Hepatocyte (in vitro differentiated cells): ENCODE measurements around the gene HOXD12. TPM values are rescaled to one million over a fixed set of nuclear protein-coding genes. Genes with fewer than 3 reads are reported as not detected.

Experiments
- DNase-seq: peaks from one replicate; pipeline ENCODE4 v3.0.0-alpha.2; 2016; ENCODE audit warnings: low spot score
- H2AFZ ChIP-seq: fragments of 200-600 bp; sonication (generic); 2 replicates; pipeline ENCODE4 v1.6.0; 2016; ENCODE audit warnings: antibody characterized with exemption, mild to moderate bottlenecking
- H3K27ac ChIP-seq: fragments of 200-600 bp; sonication (generic); 2 replicates; pipeline ENCODE4 v1.5.1; 2016; ENCODE audit warnings: mild to moderate bottlenecking
- H3K27me3 ChIP-seq: fragments of 200-600 bp; sonication (generic); 2 replicates; pipeline ENCODE4 v1.6.1; 2016
- H3K36me3 ChIP-seq: fragments of 200-600 bp; sonication (generic); replicated peaks from 2 replicates; pipeline ENCODE4 v1.5.1; 2016; ENCODE audit warnings: low read depth; ENCODE audit not compliant: insufficient read depth
- H3K4me1 ChIP-seq: fragments of 200-600 bp; sonication (generic); 2 replicates; pipeline ENCODE4 v1.5.1; 2016; ENCODE audit warnings: mild to moderate bottlenecking, moderate library complexity; ENCODE audit not compliant: insufficient read depth
- H3K4me2 ChIP-seq: fragments of 200-600 bp; sonication (generic); 2 replicates; pipeline ENCODE4 v1.6.0; 2016
- H3K4me3 ChIP-seq: fragments of 200-600 bp; sonication (generic); 2 replicates; pipeline ENCODE4 v1.5.1; 2016; ENCODE audit warnings: mild to moderate bottlenecking
- H3K79me2 ChIP-seq: fragments of 200-600 bp; sonication (generic); 2 replicates; pipeline ENCODE4 v1.6.0; 2017; ENCODE audit warnings: mild to moderate bottlenecking
- H3K9me2 ChIP-seq: fragments of 200-600 bp; sonication (generic); replicated peaks from 2 replicates; pipeline ENCODE4 v1.6.0; 2017; ENCODE audit warnings: mild to moderate bottlenecking; ENCODE audit not compliant: insufficient read depth
- H3K9me3 ChIP-seq: fragments of 200-600 bp; sonication (generic); 2 replicates; pipeline ENCODE4 v1.5.1; 2016; ENCODE audit warnings: low read depth, mild to moderate bottlenecking
- H4K20me1 ChIP-seq: fragments of 200-600 bp; sonication (generic); 2 replicates; pipeline ENCODE4 v1.6.0; 2016; ENCODE audit warnings: mild to moderate bottlenecking; ENCODE audit not compliant: insufficient read depth, poor library complexity, severe bottlenecking
- CTCF ChIP-seq: fragments of 200-600 bp; sonication (generic); IDR thresholded peaks from 2 replicates; pipeline ENCODE4 v1.5.1; 2016; ENCODE audit warnings: antibody characterized with exemption, mild to moderate bottlenecking; ENCODE audit not compliant: poor library complexity
- EZH2 ChIP-seq: fragments of 200-600 bp; sonication (generic); IDR thresholded peaks from 2 replicates; pipeline ENCODE4 v1.6.1; 2016; ENCODE audit warnings: antibody characterized with exemption, mild to moderate bottlenecking, borderline replicate concordance
- EZH2phosphoT487 ChIP-seq: fragments of 200-600 bp; sonication (generic); IDR thresholded peaks from one replicate; pipeline ENCODE4 v1.6.1; 2018; ENCODE audit warnings: antibody characterized with exemption, mild to moderate bottlenecking, low read depth, moderate library complexity; ENCODE audit not compliant: unreplicated experiment, severe bottlenecking
- WGBS: methylation state at CpG from one replicate; pipeline ENCODE4 v1.1.6; 2016; ENCODE audit warnings: low lambda C conversion rate; ENCODE audit errors: missing lambda C conversion rate; 5-methylcytosine and 5-hydroxymethylcytosine counted together
- polyA plus RNA-seq: library from polyadenylated mRNA; unstranded; fragments of >200 nt; fragmentation: Nextera tagmentation; extraction: Ambion mirVana; gene quantifications from 2 replicates; pipeline ENCODE4 v1.2.1, GENCODE V29; 2016
- total RNA-seq: library from RNA; depleted of rRNA; stranded (reverse); fragments of >200 nt; gene quantifications from 2 replicates; pipeline ENCODE4 v1.2.3, GENCODE V29; 2014

The HOXD12 gene
- total and polyA plus RNA-seq, 2 experiments from 2014 or later: 3.3 to 29.0 TPM

- Histone ChIP-seq H2AFZ (peak within 1 kb of the TSS; percentile 55), H3K9me2 (no peaks in the 10 kb centered on the region), H3K4me2 (peak within 1 kb of the TSS; percentile 91), H3K4me3 (peak within 1 kb of the TSS; percentile 56), H3K27ac (no peak within 1 kb of the TSS), H3K36me3 (no peaks in the 10 kb centered on the region), H3K27me3 (peaks cover 91% of the 10 kb centered on the region), H3K79me2 (no peaks in the 10 kb centered on the region), H3K4me1 (peaks cover 13% of the 10 kb centered on the region), H3K9me3 (no peaks in the 10 kb centered on the region), H4K20me1 (no peaks in the 10 kb centered on the region)
- WGBS: 2% methylated on average over 54 of the region's 64 CpGs
- TF ChIP-seq EZH2phosphoT487 (no peak), EZH2 (peak; percentile 93)
- peak; percentile 71 for DNase-seq
These were observed 29.6 kb downstream of the HOXD12 start, which contains the start of gene HOXD8 for GRCh38 chr2:176128982-176129796. TSS of gene HOXD8 (plus strand) at chr2:176129705. CDS start at chr2:176130367, 662 bp downstream.

- Histone ChIP-seq H3K36me3 (no peaks in the 10 kb centered on the region), H3K4me1 (peaks cover 13% of the 10 kb centered on the region), H4K20me1 (no peaks in the 10 kb centered on the region), H3K9me3 (no peaks in the 10 kb centered on the region), H3K79me2 (no peaks in the 10 kb centered on the region), H3K4me2 (peak overlapping the region; percentile 91), H3K4me3 (peak overlapping the region; percentile 56), H3K9me2 (no peaks in the 10 kb centered on the region), H3K27ac (no peak overlapping the region), H3K27me3 (peaks cover 91% of the 10 kb centered on the region), H2AFZ (peak overlapping the region; percentile 55)
- no peak for DNase-seq
- TF ChIP-seq CTCF (no peak), EZH2phosphoT487 (no peak), EZH2 (no peak)
- 5% methylated on average over 8 of the region's 43 CpGs for WGBS
These were observed 30.2 kb downstream of the HOXD12 start for GRCh38 chr2:176129813-176130146.

- Histone ChIP-seq H3K4me2 (peak overlapping the region; percentile 91), H3K27ac (no peak overlapping the region)
These were observed 30.8 kb downstream of the HOXD12 start for GRCh38 chr2:176130147-176130956.

More at GRCh38 chr2:176130147-176130956, 30.8 kb downstream of the HOXD12 start:
- under 1% methylated on average over 58 of the region's 100 CpGs for WGBS
- peak overlapping the region; percentile 56 for H3K4me3 ChIP-seq
- no peaks in the 10 kb centered on the region for H3K79me2 ChIP-seq
- no peaks in the 10 kb centered on the region for H4K20me1 ChIP-seq
- peak; percentile 57 for DNase-seq
- H2AFZ ChIP-seq: peak overlapping the region; percentile 14
- TF ChIP-seq EZH2phosphoT487 (peak; percentile 36), CTCF (no peak), EZH2 (peak; percentile 86)
- no peaks in the 10 kb centered on the region for H3K9me3 ChIP-seq
- H3K36me3 ChIP-seq: no peaks in the 10 kb centered on the region
- H3K27me3 ChIP-seq: peaks cover 91% of the 10 kb centered on the region
- peaks cover 13% of the 10 kb centered on the region for H3K4me1 ChIP-seq
- no peaks in the 10 kb centered on the region for H3K9me2 ChIP-seq
